ENCODE results near the gene TAOK1.

GRCh38 chr17:29574732-29575510 lies 184.8 kb downstream of the TAOK1 start:
- TF ChIP-seq POLR2A (IDR thresholded peaks at IDR 0.05) (no peak), CTCF (IDR thresholded peaks at IDR 0.05) (no peak)

Data from uterus (tissue), 2 donors.